Measurements from ENCODE around the gene HTT. TPM values are rescaled to one million over a fixed set of nuclear protein-coding genes. Genes with fewer than 3 reads are reported as not detected.
A peak's percentile ranks its signal among the peaks of the same experiment; 100 is the strongest.

Gene HTT
- total RNA-seq, 1 experiment from 2014 or later: 85.4 TPM

GRCh38 chr4:3077796-3078195 is 3.3 kb downstream of the HTT start:
- DNase-seq (ENCODE audit: low spot score) (no peak), ATAC-seq (no peak)
- Mint-ChIP-seq H3K4me3 (no peak overlapping the region), H3K9me3 (no peaks in the 10 kb centered on the region), H3K27ac (peak overlapping the region; percentile 82; the same call in 1 of the 2 replicates), H3K36me3 (no peaks in the 10 kb centered on the region), H3K4me1 (peaks cover 12% of the 10 kb centered on the region), H3K27me3 (ENCODE audit: low read depth) (no peaks in the 10 kb centered on the region)
- ChIA-PET CTCF (no interaction called here), POLR2A (no interaction called here)
- TF ChIP-seq SMAD4 (CRISPR knock-in tag; IDR thresholded peaks at IDR 0.05): no peak
- TF ChIP-seq MYBL2 (CRISPR knock-in tag; IDR thresholded peaks at IDR 0.05): no peak
- TF ChIP-seq TEAD1 (CRISPR knock-in tag; IDR thresholded peaks at IDR 0.05): no peak
- TF ChIP-seq NFYB (CRISPR knock-in tag; conservative IDR thresholded peaks at IDR 0.05; ENCODE audit: low read depth): no peak
- TF ChIP-seq NR3C1 (CRISPR knock-in tag; conservative IDR thresholded peaks at IDR 0.05; ENCODE audit: low read depth): no peak
- no peak for TF ChIP-seq ZMAT4 (CRISPR knock-in tag; IDR thresholded peaks at IDR 0.05)
- TF ChIP-seq FOXK1 (CRISPR knock-in tag; IDR thresholded peaks at IDR 0.05): no peak
- TF ChIP-seq ERG (CRISPR knock-in tag; IDR thresholded peaks at IDR 0.05): no peak

GRCh38 chr4:3079694-3080123 is 5.2 kb downstream of the HTT start:
- TF ChIP-seq NFE2L1 (CRISPR knock-in tag; IDR thresholded peaks at IDR 0.05): no peak
- TF ChIP-seq ZMAT4 (CRISPR knock-in tag; IDR thresholded peaks at IDR 0.05): no peak
- TF ChIP-seq TEAD1 (CRISPR knock-in tag; IDR thresholded peaks at IDR 0.05): no peak
- TF ChIP-seq NFATC4 (CRISPR knock-in tag; IDR thresholded peaks at IDR 0.05): no peak
- no peak for TF ChIP-seq EMX1 (CRISPR knock-in tag; IDR thresholded peaks at IDR 0.05)
- no peak for TF ChIP-seq E2F5 (CRISPR knock-in tag; IDR thresholded peaks at IDR 0.05)
- TF ChIP-seq USF1 (CRISPR knock-in tag; IDR thresholded peaks at IDR 0.05): no peak
- no peak for TF ChIP-seq E2F4 (CRISPR knock-in tag; IDR thresholded peaks at IDR 0.05; ENCODE audit: borderline replicate concordance, low read depth)
- ATAC-seq: no peak
- CTCF ChIA-PET: interaction anchor here (1.0 to 1.1 kb wide), 2 partner anchors 33 to 355 kb away, joined by 3 to 7 read pairs; no protein-coding TSS in a partner anchor

GRCh38 chr4:3082925-3083515 is 8.5 kb downstream of the HTT start:
- no peak for DNase-seq (ENCODE audit: low spot score)
- CTCF ChIA-PET: no interaction called here
- peaks cover 13% of the 10 kb centered on the region for H3K36me3 Mint-ChIP-seq
- POLR2A ChIA-PET: no interaction called here
- H3K27me3 Mint-ChIP-seq (ENCODE audit: low read depth): no peaks in the 10 kb centered on the region
- H3K9me3 Mint-ChIP-seq: peaks cover 5% of the 10 kb centered on the region
- H3K4me3 Mint-ChIP-seq: no peak overlapping the region
- ATAC-seq: no peak
- no peaks in the 10 kb centered on the region for H3K4me1 Mint-ChIP-seq
- H3K27ac Mint-ChIP-seq: peak overlapping the region; percentile 0; the same call in 1 of the 2 replicates
- TF ChIP-seq PREB (CRISPR knock-in tag; IDR thresholded peaks at IDR 0.05; ENCODE audit: borderline replicate concordance): no peak
- TF ChIP-seq ZNF317 (CRISPR knock-in tag; IDR thresholded peaks at IDR 0.05; ENCODE audit: borderline replicate concordance, low read depth): no peak
- TF ChIP-seq ARID4B (CRISPR knock-in tag; IDR thresholded peaks at IDR 0.05; ENCODE audit: borderline replicate concordance): no peak
- TF ChIP-seq ZBTB43 (CRISPR knock-in tag; IDR thresholded peaks at IDR 0.05): no peak
- no peak for TF ChIP-seq ZNF219 (CRISPR knock-in tag; IDR thresholded peaks at IDR 0.05; ENCODE audit: borderline replicate concordance)

More at GRCh38 chr4:3079694-3080123, 5.2 kb downstream of the HTT start:
- H3K27ac Mint-ChIP-seq: 0 out of 2 replicates have a peak overlapping the region, but pooled peaks have one; percentile 1
- no peak overlapping the region for H3K4me3 Mint-ChIP-seq
- peaks cover 5% of the 10 kb centered on the region for H3K9me3 Mint-ChIP-seq
- DNase-seq (ENCODE audit: low spot score): no peak
- no peaks in the 10 kb centered on the region for H3K27me3 Mint-ChIP-seq (ENCODE audit: low read depth)
- H3K4me1 Mint-ChIP-seq: peaks cover 12% of the 10 kb centered on the region
- POLR2A ChIA-PET: no interaction called here
- H3K36me3 Mint-ChIP-seq: peaks cover 6% of the 10 kb centered on the region

Data from WTC11 (cell line).